GM04503 (cell line): ENCODE results near the gene MYT1.

ENCODE experiments used
- DNase-seq: peaks from one replicate; pipeline ENCODE4 v3.0.0-alpha.2; 2012; ENCODE audit warnings: low read depth

Gene MYT1

DNA sequence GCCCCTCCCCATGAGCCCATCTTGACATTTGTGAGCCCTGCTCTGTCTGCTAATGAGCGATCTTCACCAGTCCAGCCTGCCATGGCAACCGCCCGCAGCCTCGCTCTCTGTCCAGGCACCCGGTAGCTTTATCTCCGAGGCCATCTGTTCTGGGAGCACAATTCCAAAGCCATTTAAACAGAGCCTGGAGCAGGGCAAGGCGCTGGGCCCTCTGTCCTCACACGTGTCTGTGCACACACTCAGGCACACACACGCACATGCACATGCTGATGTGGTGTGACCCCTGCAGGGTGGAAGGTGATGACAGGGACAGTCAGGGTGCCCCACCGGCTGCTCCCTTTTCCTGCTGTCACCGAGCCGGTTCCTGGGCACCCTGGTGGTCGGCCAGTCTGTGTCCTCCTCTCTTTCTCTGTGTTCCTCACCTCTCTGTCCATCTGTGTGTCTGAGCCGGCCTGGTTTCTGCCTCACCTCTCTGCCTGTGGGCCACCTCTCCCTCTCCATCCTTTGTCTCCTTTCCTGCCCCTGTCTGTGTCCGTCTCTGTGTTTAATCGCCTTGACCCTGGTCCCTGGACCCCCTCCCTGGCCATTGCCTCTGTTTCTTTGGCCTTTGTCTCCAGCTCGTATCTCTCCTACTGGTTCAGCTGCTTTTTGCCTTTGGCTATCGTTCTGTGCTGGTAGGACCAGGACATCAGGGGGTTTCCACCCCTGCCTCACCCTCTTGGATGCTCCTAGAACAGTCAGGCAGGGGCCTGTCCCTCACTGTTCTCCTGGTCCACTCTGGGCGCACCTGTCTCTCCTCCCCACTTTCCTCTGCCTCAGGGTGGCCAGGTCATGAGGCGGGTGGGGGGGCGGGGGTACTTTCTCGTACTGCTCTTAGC lies 8.8 kb upstream of the MYT1 start:
- DNase-seq: no peak

GRCh38 chr20:64156136-64156885 lies 7.9 kb upstream of the MYT1 start:
- DNase-seq: no peak

DNA sequence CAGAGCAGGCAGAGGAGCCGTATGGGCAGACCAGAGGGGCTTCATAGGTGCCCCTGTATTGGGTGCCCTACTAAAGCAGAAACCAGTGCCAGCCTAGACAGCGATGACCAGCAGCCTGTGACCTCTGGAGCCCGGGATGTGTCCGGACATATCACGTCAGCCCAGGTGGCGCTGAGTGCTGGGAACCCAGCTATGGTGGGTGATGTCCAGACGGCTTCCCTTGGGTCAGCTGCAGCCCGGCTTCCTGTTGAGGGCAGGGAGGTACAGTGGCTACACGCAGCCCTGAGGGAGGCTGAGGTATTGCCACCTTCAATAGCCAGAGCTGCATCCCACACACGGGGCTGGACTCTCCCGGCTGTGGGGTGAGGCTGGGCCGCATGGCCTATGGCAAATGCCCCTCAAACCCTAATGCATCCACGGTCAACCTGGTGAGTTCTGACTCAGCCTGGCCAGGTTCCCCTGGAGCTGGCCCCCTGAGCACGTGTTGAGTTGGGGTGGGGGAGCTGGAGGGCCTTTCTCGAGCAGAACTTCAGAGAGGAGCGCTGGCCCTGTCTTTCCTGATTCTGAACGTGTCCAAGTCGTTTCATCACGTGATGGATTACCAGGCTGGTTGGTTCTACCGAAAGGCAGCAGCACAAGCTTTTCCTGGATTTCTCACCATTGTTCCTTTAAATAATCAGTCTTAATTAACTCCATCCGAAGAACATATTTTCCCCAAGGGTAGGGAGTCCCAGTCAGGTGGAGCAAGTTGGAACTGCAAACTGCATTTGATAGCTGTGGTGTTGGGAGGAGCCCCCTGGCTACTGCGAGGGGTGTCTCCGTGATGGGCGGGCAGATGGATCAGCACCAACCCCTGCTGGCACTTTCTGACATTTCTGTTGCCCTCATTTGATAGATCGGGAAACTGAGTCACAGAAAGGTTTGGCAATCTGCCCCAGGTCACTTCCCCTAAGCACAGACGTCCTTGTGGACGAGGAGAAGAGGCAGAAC lies 7.1 kb upstream of the MYT1 start:
- no peak for DNase-seq

- no peak for DNase-seq
Observed at GRCh38 chr20:64157878-64158277, 6.4 kb upstream of the MYT1 start.

DNA sequence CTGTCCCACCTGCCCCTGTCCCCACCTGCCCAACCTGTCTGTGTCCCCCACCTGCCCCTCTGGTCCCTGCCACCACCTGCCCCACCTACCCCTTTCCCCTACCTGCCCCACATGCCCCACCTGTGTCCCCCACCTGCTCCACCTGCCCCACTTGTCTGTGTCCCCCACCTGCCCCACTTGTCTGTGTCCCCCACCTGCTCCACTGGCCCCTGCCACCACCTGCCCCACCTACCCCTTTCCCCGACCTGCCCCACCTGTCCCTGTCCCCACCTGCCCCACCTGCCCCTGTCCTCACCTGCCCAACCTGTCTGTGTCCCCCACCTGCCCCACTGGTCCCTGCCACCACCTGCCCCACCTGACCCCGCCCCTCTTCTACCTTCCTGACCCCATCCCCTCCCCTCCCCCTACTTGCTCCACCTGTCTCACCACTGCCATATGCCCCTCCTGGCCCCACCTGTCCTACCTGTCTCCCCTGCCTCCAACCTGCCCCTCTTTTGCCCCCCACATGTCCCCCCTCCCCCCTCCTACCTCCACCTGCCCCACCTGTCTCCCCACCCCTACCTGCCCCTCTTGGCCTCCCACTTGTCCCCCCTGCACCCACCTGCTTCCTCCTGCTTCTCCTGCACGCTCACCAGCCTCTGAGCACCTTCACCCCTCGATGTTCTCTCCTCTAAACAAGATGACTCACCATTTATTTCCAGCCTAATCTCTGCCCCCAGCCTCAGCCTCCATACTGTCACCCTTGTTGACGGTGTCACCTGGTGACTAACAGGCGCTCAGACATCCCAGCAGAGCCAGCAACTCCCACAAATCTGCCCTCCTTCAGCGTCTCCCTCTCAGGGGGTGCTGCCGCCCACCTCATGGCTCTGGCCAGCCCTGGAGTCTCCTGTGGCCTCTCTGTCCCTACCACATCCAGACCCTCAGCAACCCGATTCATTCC lies 5.6 kb upstream of the MYT1 start:
- DNase-seq: no peak

- DNase-seq: no peak
Observed at GRCh38 chr20:64159286-64159680, 5.0 kb upstream of the MYT1 start.

DNA sequence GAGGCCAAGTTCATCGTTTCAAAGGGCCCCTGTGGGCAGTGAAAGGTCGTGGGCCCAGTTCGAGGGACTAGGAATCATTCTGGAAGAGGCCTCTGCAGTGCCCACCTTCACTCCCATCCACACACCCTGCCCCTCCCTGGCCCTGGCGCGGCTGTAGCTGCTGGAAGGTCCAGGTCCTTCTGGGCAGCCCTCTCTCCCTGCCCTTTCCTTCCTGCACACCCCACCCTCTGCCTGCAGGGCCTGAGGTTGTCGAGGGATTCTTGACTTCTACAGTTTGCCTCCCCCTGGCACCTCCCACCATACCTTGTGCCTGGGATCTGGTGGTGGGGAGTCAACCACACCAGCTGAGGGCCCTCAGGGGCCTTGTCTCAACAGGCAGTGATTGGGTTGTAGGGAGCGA lies 4.5 kb upstream of the MYT1 start:
- DNase-seq: no peak

- no peak for DNase-seq
Observed at GRCh38 chr20:64160118-64160517, 4.1 kb upstream of the MYT1 start.

GRCh38 chr20:64160526-64161355 lies 3.5 kb upstream of the MYT1 start:
- DNase-seq: no peak

DNA sequence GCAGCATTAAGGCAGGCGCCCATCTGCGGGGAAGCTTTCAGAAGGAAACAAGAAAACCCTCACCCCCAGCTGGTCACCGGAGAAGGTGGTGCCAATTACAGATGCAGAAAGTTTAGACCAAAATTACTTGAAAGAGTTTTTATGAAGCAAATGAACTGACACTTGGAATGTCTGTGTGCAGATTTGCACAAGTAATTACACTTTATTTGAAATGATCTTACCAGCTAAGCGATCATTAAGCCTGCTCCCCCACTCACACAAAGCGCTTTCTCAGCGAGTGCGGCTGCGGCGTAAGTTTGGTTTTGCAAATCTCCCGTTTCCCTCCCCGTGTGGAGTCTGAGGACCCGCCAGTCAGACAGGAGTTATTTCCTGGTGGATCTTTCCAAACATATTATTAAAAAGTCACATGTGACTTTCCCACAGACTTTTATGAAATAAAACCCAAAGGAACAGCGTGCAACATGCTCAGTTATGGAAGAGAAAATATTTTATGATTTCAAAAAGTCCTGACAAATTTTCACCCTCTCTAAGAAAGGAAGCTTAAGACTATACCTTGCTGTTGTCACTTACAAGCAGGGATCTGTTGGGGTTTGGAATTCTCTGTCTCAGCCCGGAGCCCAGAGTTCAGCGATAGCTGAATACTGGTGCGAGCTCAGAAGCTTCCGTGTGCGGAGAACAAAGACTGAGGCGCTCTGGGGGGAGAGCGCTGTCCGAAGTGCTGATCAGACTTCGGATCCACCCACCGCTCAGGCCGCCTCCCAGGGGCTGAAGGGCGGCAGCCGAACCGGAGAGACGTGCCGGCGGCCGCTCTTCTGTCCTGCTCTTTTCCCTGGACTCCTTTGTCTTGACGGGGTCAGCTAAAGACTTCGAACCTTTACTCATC lies 2.7 kb upstream of the MYT1 start:
- no peak for DNase-seq

- no peak for DNase-seq
Observed at GRCh38 chr20:64162239-64162910, 1.9 kb upstream of the MYT1 start.

- no peak for DNase-seq
Observed at GRCh38 chr20:64163776-64164122, 503 bp upstream of the MYT1 start.

DNA sequence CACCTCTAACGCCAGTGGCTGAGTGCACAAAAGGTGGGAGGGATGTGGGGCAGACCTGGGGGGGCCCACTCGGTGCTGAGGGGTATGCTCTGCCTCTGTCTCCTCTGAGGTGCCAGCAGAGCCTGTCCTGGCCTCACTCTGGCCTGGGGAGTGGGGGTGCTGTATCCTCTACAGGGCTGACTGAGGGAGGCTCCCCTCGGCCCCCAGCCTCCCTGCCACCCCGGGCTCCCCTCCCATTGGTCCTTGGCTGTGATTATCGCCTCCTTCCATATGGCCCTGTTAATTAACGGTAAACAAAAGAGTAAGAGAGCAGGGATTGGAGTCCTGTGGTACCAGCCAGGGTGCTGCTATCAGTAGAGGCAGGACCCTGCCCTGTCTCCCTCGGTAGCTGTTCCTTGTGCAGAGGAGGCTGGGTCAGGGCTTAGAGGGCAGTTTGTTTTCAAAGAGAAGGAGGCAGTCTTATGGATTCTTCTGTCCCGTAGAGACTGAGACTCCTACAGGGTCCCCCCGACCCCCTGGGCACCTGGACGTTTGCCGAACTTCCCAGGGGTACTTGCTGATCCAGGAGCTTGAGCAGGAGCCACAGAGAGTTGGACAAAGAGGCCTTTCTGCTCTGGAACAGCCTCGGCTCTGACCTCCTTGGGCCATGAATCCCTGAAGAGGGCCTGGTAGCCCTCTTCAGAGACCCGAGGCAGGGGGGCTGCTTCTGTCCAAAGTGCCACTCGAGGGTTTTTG lies 1.8 kb downstream of the MYT1 start:
- no peak for DNase-seq

- no peak for DNase-seq
Observed at GRCh38 chr20:64166721-64167615, 2.7 kb downstream of the MYT1 start.

GRCh38 chr20:64167676-64168075 lies 3.4 kb downstream of the MYT1 start:
- DNase-seq: no peak

GRCh38 chr20:64168381-64169090 lies 4.3 kb downstream of the MYT1 start:
- DNase-seq: no peak
